NOMO-1 treated with DMSO at 0.1 percent for 48 hours (cell line): ENCODE results near the gene GAREM2.
A peak's percentile ranks its signal among the peaks of the same experiment; 100 is the strongest.

Experiments
- DNase-seq: peaks from one replicate; lab custom pipeline; 2025; ENCODE audit not compliant: unreplicated experiment; lab: John Stamatoyannopoulos, UW

Gene GAREM2

DNA sequence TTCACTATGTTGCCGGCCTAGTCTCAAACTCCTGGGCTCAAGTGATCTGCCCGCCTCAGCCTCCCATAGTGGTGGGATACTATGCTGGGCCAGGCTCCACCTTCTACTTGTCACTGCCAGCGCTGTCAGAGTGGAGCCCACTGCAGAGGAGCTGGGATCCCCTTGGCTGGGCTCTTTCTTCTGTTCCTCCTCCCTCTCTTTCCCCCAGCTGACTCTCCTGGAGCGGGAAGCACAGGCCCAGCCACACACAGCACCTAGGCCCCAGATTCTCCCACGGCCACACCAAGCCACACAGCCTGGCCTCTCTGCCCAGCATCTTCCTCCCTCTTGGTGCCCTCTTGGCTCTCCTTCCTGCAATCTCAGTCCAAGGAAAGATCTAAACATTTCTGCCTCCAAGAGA, 3.7 kb upstream of the GAREM2 start:
- DNase-seq = no peak

DNA sequence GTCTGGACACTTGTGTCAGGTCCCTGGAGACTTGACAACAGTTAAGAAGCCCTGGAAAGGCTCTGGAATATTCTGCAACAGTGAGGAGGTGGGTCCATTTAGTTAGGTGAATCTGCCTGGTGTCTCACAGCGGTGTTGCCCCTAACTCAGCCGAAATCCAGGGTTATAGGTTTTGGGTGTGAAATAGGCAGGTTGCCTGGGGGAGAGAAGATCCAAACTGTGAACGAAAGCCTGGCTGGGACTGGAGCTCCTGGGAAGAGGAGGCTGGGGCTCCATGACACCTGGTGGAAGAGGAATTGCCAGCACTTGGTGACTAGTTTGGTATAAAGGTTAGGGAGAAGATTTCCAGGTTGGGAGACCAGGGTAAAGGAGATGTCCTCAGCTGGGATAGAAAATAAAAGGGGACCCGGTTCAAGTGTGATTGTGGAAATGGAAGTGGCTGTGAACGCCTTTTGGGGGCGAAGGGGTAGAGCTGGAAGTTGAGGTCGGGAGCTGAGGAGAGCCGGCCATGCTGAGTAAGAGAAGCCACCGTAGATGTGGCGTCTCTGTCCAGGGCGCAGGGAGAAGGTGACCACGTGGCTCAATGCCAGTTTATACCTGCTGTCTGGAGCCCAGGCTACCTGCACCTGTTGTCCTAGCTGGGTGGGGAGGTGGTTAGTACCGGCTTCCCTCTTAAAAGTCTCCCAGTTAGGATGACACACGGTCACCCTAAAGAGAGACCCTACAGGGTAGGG, 3.0 kb upstream of the GAREM2 start:
- DNase-seq = no peak

DNA sequence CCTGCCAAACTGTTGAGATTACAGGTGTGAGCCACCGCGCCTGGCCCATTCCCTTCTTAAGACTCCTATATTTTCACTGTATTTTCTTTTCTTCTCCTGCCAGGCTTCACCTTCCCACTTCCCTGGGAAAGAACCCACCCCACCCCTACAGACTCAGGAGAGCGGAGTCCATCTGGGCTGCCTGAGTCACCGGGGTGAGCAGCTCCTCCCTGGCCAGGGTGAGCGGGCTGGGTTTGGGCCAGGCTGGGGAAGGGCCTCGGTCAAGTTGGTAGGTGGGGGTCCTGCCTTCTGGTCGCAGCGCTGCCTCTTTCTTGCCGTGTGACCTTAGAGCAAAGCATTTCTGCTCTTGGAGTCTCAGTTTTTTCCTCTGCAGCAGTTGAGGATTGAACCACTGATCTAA, 2.1 kb upstream of the GAREM2 start:
- DNase-seq = no peak

GRCh38 chr2:26172189-26172870, 558 bp upstream of the GAREM2 start:
- no peak for DNase-seq

GRCh38 chr2:26173776-26174482, 1.0 kb downstream of the GAREM2 start:
- no peak for DNase-seq

- DNase-seq = no peak
Observed at GRCh38 chr2:26174691-26175465, 2.0 kb downstream of the GAREM2 start.

DNA sequence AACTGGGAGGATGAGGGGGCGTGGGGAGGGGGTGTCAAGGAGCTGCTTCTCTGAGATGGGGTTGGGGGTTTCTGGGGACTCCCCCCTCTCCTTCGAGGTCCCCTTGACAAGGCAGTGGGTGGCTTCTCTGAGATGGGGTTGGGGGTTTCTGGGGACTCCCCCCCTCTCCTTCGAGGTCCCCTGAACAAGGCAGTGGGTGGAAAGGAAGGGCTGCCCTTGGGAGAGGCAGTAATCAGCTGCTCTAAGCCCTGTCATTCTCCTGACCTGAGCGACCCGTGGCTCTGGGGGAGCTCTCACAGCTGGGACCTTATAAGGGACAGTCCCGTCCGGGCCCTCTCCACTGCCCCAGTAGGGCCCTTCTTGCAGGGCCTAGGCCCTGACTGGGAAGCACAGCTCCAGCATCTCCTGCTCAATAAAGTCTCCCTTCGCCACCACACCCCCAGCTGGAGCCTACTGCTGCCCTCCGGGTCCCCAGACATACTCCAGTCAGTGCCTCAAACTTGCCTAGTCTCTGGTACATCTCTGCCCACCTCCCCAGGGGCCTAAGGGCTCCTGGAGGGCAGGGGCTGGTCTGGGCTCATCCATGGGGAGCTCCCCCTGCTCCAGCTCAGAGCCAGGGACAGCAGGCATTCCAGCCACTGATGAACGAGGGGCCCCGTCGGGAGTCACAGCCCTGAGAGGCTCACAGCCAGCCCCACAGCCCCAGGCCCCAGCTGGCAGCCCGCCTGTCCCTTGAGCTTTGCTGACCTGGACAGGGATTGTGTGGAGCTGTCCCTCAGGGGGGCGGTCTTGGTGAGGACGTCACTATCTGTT, 2.8 kb downstream of the GAREM2 start:
- DNase-seq = no peak

- DNase-seq = no peak
Observed at GRCh38 chr2:26176279-26176615, 3.4 kb downstream of the GAREM2 start.

DNA sequence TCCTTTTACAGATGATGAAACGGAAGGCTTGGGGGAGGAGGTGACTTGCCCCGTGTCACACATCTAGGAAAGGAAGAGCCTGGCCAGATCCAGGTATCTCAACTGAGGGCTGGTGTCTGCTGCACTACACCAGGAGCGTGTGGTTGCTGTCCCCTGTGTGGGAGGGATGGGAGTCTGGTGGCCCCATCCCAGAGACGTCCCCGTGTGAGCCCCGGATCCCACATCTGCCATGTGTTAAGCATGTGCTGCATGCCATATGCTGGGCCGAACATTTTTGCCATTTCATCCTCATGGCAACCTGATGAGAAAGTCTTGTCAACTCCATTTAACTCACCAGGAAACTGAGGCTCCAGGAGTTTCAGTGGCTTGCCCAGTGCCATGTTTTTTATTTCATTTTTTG, 4.2 kb downstream of the GAREM2 start:
- no peak for DNase-seq

DNA sequence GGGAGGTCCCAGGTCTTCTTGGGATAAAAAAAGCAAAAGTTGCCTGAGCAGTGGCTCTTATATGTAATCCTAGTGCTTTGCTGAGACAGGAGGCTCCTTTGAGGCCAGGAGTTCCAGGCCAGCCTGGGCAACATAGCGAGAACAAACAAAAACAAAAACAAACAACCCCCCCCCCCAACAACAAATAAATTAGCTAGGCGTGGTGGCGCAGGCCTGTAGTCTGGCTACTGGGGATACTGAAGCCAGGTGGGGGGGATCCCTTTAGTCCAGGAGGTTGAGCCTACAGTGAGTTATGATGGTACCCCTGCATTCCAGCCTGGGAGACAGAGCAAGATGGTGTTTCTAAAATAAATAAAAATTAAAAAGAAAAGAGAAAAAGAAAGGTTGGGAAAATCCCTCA, 5.4 kb downstream of the GAREM2 start:
- DNase-seq = no peak

GRCh38 chr2:26178746-26179436, 6.0 kb downstream of the GAREM2 start:
- no peak for DNase-seq

DNA sequence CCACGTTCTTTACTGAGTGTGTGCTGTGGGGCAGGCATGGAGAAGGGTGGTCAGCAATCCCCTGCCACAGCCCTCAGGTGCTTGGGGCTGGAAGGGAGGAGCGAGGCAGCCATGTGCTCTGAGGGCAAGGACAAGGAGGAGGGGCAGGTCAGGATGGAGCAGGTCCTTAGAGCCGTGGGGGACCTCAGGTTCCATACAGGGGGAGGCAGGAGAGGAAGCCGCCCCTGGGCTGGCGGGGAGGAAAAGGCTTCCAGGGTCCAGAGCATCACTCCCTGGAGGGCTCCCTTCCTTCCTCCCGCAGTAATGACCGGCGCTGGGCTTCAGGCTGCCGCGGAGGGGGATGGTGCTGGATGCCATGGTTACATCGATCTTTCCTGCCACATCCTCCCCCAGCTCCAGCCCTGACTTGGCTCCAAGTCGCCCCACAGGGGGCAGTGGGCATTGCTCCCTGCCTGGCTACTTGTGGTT, 6.6 kb downstream of the GAREM2 start:
- no peak for DNase-seq

GRCh38 chr2:26182441-26182840, 9.6 kb downstream of the GAREM2 start:
- no peak for DNase-seq

- no peak for DNase-seq
Observed at GRCh38 chr2:26182887-26183630, 10.2 kb downstream of the GAREM2 start.

DNA sequence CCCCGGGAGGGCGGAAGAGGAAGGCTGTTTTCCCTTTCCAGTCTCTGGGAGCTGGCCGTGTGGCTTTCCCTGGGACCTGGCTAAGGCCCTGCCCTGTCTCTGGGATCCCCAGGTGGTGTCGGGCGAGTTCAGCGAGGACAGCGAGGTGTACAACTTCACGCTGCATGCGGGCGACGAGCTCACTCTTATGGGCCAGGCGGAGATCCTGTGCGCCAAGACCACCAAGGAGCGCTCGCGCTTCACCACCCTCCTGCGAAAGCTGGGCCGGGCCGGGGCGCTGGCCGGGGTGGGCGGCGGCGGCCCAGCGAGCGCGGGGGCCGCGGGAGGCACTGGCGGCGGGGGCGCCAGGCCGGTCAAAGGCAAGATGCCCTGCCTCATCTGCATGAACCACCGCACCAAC, 11.2 kb downstream of the GAREM2 start:
- no peak for DNase-seq

GRCh38 chr2:26184555-26185303, 11.8 kb downstream of the GAREM2 start:
- DNase-seq = peak; percentile 77

GRCh38 chr2:26185304-26185928, 12.5 kb downstream of the GAREM2 start:
- no peak for DNase-seq
